Endodermal cell (in vitro differentiated cells): ENCODE data around the gene GARIN5B. TPM values are rescaled to one million over a fixed set of nuclear protein-coding genes. Genes with fewer than 3 reads are reported as not detected.

Experiments used
- DNase-seq: peaks from one replicate; pipeline ENCODE4 v3.0.0-alpha.2; 2017
- H3K27ac ChIP-seq: 2 replicates; pipeline ENCODE4 v1.5.1; 2013; ENCODE audit warnings: mild to moderate bottlenecking, low read depth, low read length, moderate library complexity
- H3K27me3 ChIP-seq: 2 replicates; pipeline ENCODE4 v1.6.1; 2013; ENCODE audit warnings: mild to moderate bottlenecking, low read length, moderate library complexity; ENCODE audit not compliant: insufficient read depth, control insufficient read depth, poor library complexity, severe bottlenecking
- H3K36me3 ChIP-seq: 2 replicates; pipeline ENCODE4 v1.7.0; 2013; ENCODE audit warnings: mild to moderate bottlenecking, low read length, moderate library complexity; ENCODE audit not compliant: control insufficient read depth, insufficient read depth
- H3K4me1 ChIP-seq: one replicate; pipeline ENCODE4 v1.7.0; 2013; ENCODE audit warnings: low read length; ENCODE audit not compliant: control insufficient read depth, insufficient read depth
- H3K4me3 ChIP-seq: 2 replicates; pipeline ENCODE4 v1.5.1; 2013; ENCODE audit warnings: mild to moderate bottlenecking, low read length, moderate library complexity
- H3K9ac ChIP-seq: 2 replicates; pipeline ENCODE4 v1.6.1; 2013; ENCODE audit warnings: mild to moderate bottlenecking, low read length, moderate library complexity; ENCODE audit not compliant: poor library complexity, severe bottlenecking; ENCODE audit errors: extremely low read depth
- H3K9me3 ChIP-seq: 2 replicates; pipeline ENCODE4 v1.6.1; 2013; ENCODE audit warnings: mild to moderate bottlenecking, low read length, moderate library complexity; ENCODE audit not compliant: control insufficient read depth
- H3K27ac Mint-ChIP-seq: 2 replicates; pipeline ENCODE4 v1.8.0; 2020; ENCODE audit warnings: mixed read lengths
- H3K27me3 Mint-ChIP-seq: 2 replicates; pipeline ENCODE4 v1.8.0; 2021; ENCODE audit warnings: mild to moderate bottlenecking, mixed read lengths; ENCODE audit not compliant: insufficient read depth
- H3K36me3 Mint-ChIP-seq: 2 replicates; pipeline ENCODE4 v1.8.0; 2020; ENCODE audit warnings: low read depth, mixed read lengths
- H3K4me1 Mint-ChIP-seq: 2 replicates; pipeline ENCODE4 v1.8.0; 2020; ENCODE audit warnings: mixed read lengths
- H3K4me3 Mint-ChIP-seq: 2 replicates; pipeline ENCODE4 v1.8.0; 2020; ENCODE audit warnings: mild to moderate bottlenecking, moderate library complexity, mixed read lengths
- H3K9me3 Mint-ChIP-seq: 2 replicates; pipeline ENCODE4 v1.8.0; 2020; ENCODE audit warnings: mild to moderate bottlenecking, mixed read lengths
- WGBS, 2 experiments: methylation state at CpG; one replicate each; pipeline versions ENCODE4 v1.1.5 to v1.1.7; 2013; ENCODE audit warnings: missing lambda C conversion rate in 2 of 2, mixed read lengths in 1 of 2; ENCODE audit not compliant: insufficient coverage in 1 of 2, insufficient read length in 1 of 2; 5-methylcytosine and 5-hydroxymethylcytosine counted together
- total RNA-seq, 2 donors: library from RNA; stranded (reverse); fragmentation: NEBNext Ultra II Directional in 1 of 2; extraction: Animal tissue kit (Norgen Biotek cat#: 25700) in 1 of 2; gene quantifications; 2 replicates in 1 of 2; 3 replicates in 1 of 2; pipeline ENCODE4 v1.2.1, GENCODE V29; 2021
- TF ChIP-seq, protein P1 (sequence below): fragments of 200-600 bp; sonication (generic); conservative IDR thresholded peaks from 2 replicates; pipeline ENCODE4 v1.5.0; 2021; ENCODE audit warnings: antibody characterized with exemption, mild to moderate bottlenecking

The GARIN5B gene
- total RNA-seq, 2 donors from 2014 or later = 0.09 to 0.11 TPM

DNA sequence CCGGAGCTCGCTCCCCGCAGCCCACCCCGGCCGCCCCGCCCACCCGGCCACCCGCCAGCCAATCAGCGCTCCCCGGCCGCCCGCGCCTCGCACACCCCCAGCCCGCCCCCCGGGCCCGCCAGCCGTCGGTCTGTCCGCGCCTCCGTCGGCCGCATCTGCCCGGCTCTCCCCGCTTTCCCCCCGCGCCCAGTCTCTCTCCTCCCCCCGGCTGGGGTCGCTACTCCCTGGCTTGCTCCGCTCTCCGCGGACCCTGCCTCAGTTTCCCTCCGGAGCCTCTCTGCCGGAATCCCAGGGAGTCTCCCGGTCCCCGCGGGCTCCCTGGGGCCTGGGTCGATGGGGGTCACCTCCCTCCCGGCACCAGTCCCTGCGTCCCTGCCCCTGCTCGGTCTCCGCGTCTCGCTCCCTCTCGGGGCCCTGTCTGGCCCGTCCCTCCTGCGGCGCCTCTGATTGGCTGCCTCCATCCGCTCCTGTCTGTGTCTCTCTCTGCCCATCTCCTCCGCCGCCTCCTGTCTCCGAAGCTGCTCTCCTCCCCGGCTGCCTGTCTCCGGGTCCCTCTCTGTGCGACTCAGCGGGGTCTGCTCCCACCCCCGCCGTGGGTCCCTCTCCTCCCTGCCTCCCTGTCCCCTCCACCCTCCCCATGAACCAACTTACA is 6.7 kb upstream of the GARIN5B start:
- Histone ChIP-seq H3K36me3 (no peaks in the 10 kb centered on the region), H3K9ac (no peak overlapping the region), H3K9me3 (no peaks in the 10 kb centered on the region), H3K4me3 (peak overlapping the region; percentile 49), H3K4me1 (peaks cover 5% of the 10 kb centered on the region), H3K27me3 (peaks cover 49% of the 10 kb centered on the region), H3K27ac (no peak overlapping the region)
- H3K4me1 Mint-ChIP-seq = peaks cover 8% of the 10 kb centered on the region
- no peak overlapping the region for H3K27ac Mint-ChIP-seq
- TF ChIP-seq, protein P1, sequence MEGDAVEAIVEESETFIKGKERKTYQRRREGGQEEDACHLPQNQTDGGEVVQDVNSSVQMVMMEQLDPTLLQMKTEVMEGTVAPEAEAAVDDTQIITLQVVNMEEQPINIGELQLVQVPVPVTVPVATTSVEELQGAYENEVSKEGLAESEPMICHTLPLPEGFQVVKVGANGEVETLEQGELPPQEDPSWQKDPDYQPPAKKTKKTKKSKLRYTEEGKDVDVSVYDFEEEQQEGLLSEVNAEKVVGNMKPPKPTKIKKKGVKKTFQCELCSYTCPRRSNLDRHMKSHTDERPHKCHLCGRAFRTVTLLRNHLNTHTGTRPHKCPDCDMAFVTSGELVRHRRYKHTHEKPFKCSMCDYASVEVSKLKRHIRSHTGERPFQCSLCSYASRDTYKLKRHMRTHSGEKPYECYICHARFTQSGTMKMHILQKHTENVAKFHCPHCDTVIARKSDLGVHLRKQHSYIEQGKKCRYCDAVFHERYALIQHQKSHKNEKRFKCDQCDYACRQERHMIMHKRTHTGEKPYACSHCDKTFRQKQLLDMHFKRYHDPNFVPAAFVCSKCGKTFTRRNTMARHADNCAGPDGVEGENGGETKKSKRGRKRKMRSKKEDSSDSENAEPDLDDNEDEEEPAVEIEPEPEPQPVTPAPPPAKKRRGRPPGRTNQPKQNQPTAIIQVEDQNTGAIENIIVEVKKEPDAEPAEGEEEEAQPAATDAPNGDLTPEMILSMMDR = no peak
- WGBS, 2 experiments = 1 to 2% methylated on average over 23 to 53 of the region's 59 CpGs
- H3K27me3 Mint-ChIP-seq = peaks cover 62% of the 10 kb centered on the region
- H3K4me3 Mint-ChIP-seq = peak overlapping the region; percentile 60
- H3K36me3 Mint-ChIP-seq = no peaks in the 10 kb centered on the region
- H3K9me3 Mint-ChIP-seq = no peaks in the 10 kb centered on the region
- DNase-seq = peak; percentile 95

DNA sequence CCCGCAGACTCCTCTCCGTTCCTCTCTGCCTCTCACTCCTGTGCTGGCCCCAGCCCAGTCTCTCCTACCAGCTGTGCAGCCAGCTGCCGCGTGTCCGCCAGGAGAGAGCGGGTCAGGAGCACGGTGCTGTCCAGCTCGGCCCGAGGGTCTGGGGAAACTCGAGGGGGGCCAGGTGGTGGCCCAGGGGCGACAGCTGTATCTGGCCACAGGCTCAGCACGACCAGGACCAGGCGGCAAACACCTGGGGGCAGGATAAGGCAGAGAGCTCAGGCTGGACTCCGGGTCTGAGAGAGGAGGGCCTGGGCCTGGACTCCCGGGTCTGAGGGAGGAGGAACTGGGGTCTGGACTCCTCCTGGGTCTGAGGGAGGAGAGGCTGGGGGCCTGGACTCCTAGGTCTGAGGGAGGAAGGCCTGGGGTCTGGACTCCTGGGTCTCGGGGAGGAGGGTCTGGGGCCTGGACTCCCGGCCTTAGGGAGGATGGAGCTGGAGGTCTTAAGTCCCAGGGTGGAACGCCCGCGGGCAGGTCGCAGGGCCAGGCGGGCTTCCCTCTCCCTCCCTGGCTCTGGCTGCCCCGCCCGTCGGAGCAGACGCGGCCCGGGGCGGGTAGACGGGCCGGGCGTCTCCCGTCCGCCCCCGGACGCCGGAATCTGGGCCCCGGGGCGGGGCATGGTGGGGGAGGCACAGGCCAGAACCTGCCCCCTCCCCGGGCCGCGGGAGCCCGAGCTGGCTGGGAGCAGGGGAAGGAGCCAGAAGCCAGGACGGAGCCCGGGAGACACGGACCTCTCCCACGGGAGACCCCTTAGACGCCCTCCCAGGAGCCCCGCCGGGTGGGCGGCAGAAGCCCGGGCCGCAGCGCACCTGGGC is 5.9 kb upstream of the GARIN5B start:
- Histone ChIP-seq H3K27me3 (peaks cover 49% of the 10 kb centered on the region), H3K4me3 (no peak overlapping the region), H3K4me1 (peaks cover 1% of the 10 kb centered on the region), H3K27ac (no peak overlapping the region), H3K36me3 (no peaks in the 10 kb centered on the region), H3K9ac (no peak overlapping the region), H3K9me3 (no peaks in the 10 kb centered on the region)
- DNase-seq = peak; percentile 75
- TF ChIP-seq, protein P1 = no peak
- Mint-ChIP-seq H3K27ac (no peak overlapping the region), H3K9me3 (no peaks in the 10 kb centered on the region), H3K27me3 (peaks cover 63% of the 10 kb centered on the region), H3K4me3 (peak overlapping the region; percentile 29), H3K36me3 (no peaks in the 10 kb centered on the region), H3K4me1 (peaks cover 7% of the 10 kb centered on the region)
- WGBS, 2 experiments = 32 to 43% methylated on average over 11 to 53 of the region's 54 CpGs

DNA sequence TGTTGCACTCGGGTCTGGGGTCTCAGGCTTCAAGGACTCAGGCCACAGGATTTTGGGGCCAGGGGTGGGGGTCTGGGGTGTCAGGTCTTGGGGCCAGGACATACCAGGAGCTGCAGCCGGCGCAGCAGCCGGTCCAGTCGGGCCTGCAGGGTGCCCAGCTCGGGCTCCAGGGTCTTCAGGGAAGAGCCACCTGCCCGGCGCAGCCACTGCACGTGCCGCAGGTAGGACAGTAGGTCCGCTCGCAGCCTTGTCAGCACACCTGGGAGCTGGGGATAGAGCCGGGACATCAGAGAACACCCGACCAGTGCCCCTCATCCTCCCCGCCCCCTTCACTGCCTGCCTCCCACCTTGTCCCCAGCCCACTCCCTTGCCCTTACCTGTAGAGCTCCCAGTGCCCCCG is 5.0 kb upstream of the GARIN5B start:
- no peak overlapping the region for H3K27ac Mint-ChIP-seq
- TF ChIP-seq, protein P1 = no peak
- H3K9me3 Mint-ChIP-seq = no peaks in the 10 kb centered on the region
- H3K9me3 ChIP-seq = no peaks in the 10 kb centered on the region
- no peak overlapping the region for H3K4me3 Mint-ChIP-seq
- H3K36me3 Mint-ChIP-seq = no peaks in the 10 kb centered on the region
- H3K27ac ChIP-seq = no peak overlapping the region
- H3K27me3 Mint-ChIP-seq = peaks cover 63% of the 10 kb centered on the region
- no peaks in the 10 kb centered on the region for H3K4me1 ChIP-seq
- H3K27me3 ChIP-seq = peaks cover 49% of the 10 kb centered on the region
- no peak overlapping the region for H3K9ac ChIP-seq
- WGBS, 2 experiments = 93 to 98% methylated on average over 8 to 16 of the region's 16 CpGs
- DNase-seq = no peak
- no peak overlapping the region for H3K4me3 ChIP-seq
- no peaks in the 10 kb centered on the region for H3K36me3 ChIP-seq
- peaks cover 2% of the 10 kb centered on the region for H3K4me1 Mint-ChIP-seq
